Mammary epithelial cell (primary cell): ENCODE data around the gene MORN1.

ENCODE experiments used
- CTCF ChIP-seq, 2 donors: IDR thresholded peaks in 1 of 2; conservative IDR thresholded peaks in 1 of 2; 2 replicates each; pipeline ENCODE4 v1.5.1; 2011 to 2012; ENCODE audit warnings: inconsistent platforms in 2 of 2, low read length in 2 of 2, mild to moderate bottlenecking in 2 of 2, control low read depth in 1 of 2, low read depth in 1 of 2; ENCODE audit not compliant: insufficient read depth in 1 of 2; ENCODE audit errors: extremely low read depth in 1 of 2
- EZH2 ChIP-seq: IDR thresholded peaks from 2 replicates; pipeline ENCODE4 v1.6.1; 2012; ENCODE audit warnings: low read length, inconsistent platforms, borderline replicate concordance

GRCh38 chr1:2302292-2302925, 88.9 kb downstream of the MORN1 start:
- no peak for TF ChIP-seq CTCF (conservative IDR thresholded peaks at IDR 0.05 in 1 of 2, IDR thresholded peaks at IDR 0.05 in 1 of 2; ENCODE audit: extremely low read depth in 1 of 2, insufficient read depth in 1 of 2, low read depth in 1 of 2, low read length in 2 of 2)
- TF ChIP-seq EZH2, result no peak
